ENCODE results near the gene SETD2.
A peak's percentile ranks its signal among the peaks of the same experiment; 100 is the strongest.
"Not testable (repeated sequence)": the region's sequence is repeated elsewhere in the genome, so short reads cannot be mapped to it uniquely, and the experiment has no call there.

Gene SETD2

DNA sequence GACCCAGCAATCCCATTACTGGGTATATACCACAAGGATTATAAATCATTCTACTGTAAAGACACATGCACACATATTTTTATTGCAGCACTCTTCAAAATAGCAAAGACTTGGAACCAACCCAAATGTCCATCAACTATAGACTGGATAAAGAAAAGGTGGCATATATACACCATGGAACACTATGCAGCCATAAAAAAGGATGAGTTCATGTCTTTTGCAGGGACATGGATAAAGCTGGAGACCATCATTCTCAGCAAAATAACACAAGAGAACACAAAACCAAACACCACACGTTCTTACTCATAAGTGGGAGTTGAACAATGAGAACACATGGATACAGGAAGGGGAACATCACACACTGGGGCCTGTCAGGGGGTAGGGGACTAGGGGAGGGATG is 137.5 kb downstream of the SETD2 start:
- not testable (repeated sequence) for DNase-seq

DNA sequence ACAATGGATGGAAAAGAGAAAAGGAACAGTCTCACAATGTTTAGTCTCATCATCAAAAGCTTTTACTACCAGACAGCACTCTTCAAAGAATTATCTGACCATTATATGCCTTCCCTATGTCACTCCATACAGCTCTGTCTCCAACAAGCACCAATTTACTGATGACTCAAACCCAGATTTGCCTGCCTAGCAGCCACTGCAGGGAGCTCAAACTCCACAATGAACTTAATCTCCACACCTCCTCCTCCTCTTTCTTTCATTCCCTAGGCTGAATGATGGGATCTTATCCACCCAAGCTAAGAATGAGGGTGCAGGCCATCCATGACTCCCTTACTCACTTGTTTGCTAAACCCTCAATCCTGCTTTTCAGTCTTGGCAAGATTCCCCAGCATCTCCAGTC is 139.0 kb downstream of the SETD2 start:
- DNase-seq: no peak

DNA sequence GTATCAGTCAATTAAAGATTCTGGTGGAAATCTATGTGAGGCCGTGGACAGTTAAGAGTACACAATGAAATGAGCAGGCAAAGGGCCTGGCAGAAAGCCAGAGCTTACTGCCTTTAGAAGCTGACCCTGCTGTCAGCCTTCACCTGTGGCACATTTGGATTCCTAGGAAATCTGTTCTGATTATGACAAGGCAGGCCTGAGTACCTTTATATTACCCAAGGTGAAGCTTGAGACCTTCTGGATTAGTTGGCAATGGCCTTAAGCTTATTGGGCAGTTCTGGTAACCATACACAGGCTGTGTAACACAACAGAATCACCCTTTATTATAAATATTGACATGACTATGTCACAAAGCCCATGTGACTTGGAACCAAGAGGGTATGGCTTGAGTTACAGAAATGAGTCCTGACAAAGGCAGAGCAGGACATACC is 141.3 kb downstream of the SETD2 start:
- DNase-seq: no peak

DNA sequence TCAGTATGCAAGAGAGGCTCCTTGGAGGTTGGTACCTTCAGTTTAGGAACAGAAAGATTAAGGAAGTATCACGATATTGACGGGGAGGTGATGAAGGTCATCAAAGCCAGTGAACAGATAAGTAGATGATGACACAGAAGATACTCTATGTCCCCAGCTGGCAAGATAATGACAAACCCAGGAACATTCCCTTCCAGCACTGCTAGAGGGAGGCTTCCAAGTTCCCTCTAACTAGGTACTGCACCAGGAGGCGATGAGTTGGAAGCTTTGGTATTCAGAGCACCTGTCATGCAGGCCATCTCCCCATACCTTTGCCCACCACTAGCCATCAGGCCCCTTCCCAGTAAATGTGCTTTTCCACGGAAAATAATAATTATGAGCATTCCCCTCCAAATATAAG is 143.6 kb downstream of the SETD2 start:
- no peak for DNase-seq

DNA sequence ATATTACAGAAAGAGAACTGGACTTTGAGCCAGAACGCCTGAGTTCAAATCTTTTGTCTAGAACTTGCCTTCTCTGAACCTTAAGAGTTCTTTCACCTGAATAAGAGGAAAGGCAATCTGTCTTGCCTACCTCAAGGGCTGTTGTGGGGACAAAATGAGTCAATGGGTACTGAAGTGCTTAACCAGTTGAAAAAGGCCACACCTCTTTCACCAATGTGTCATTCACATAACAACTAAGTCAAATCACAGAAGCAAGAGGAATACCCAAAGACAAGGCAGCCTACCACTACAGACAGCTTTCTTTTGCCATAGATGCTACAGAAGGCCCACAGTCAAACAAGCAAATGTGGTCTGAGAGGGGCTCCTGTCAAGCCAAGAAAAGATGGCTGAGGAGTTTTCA is 144.7 kb downstream of the SETD2 start:
- peak; percentile 52 for DNase-seq

DNA sequence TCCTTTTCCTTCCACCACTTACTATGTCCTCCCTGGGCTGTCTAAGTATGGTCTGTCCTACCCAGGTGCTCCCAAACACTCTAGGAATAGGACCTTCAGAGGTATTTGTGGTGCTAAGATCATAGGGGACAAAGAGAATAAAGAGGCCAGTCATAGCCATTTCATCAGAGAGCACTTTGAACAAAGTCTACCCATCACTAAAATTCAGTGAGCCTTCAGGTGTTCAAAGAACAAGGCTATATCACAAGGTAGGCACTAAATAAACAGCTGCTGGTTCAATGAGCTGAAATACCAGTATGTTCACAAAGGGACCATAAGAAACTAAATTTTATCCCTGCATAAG is 145.7 kb downstream of the SETD2 start:
- no peak for DNase-seq

DNA sequence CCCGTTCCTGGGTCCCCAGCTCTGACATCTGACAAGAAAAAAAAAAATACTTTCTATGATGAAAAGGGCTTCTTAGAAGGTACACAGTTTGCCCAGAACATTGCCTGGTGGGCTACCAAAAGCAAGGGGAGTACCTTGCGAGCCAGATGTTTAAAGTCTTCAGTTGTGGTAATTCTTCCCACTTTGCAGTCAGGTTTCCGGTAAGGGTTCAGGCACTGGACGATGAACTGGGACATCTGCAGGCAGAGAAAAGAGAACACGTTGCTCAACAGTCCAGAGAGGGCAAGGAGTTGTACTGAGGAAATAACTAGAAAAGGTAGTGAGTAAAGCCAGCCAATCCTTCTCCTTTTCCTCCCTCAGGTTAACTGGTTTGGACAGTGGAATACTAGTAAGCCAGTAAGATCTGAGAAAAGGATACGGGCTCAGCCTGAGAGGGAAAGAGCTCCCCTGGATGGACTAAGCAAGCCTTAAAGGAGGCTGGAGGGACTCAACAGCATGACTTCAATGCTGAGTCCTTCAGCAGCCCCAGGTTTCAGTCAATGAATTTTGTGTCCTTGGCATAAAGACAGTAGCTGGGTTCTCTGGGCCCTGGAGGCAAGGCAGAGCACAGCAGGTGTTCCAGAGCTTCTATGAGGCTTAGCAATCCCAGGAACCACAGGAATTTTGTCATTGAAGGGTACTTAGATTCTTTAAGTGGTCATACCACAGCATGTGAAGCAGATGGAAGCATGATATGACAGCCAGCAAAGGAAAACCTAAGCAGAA is 146.2 kb downstream of the SETD2 start:
- DNase-seq: no peak

DNA sequence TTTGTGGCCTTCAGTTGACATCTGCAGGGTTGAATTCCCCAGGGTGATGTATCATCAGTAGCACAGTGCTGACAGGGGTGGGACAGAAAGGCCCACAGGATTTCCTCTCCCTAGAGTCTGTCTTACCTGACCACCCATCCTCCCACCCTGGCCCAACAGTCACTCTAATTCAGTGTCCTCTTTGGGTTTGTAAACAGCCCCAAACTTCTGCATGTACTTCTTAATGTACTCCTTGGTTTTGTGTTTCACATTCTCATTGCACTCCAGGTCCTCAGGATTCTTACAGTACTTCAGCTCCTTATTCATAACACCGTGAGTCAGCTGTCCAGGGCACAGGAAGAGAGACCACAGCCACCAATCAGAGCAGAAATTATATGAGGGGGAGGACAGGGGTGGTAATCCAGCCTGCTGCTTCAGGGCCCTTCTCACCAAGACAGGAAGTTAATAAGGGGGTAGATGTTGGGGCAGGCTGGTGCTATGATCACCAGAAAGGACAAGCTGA is 146.9 kb downstream of the SETD2 start:
- DNase-seq: peak; percentile 49

DNA sequence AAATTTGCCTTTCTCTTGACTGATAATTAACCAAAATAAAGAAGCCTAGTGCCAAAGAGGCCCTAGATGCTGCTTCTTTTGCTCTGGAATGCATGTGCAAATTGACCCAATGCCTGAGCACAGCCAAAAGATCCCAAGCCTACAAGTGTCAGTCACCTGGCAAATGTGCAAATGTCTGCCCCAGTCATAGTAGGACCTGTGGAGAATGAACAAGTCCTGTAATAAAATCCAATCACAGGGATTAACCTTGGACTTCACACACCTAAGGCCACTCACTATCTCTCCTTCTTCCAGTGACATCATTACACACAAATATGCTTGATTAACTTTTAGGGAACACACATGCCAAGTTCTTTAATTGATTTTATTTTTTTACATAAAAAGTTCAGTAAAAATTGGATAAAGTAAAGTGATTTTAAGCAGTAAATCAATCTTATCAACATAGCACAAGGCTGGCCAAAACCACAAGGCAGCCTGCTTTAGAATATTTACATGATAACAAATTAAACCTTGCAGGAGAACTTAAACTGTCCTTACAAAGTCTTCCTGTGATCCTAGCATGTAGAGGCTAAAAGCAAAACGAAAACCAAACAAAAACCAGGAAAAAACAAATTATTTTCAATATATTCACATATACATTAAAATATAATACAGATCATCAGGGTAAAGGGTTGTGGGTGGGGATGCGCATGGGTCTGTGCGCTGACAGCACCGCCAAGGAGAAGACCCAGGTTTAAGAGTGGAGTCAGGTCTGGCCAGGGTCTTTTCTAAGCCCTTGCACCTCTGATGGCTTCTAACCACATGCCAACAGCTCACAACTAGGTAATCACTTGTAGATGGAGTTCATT is 147.6 kb downstream of the SETD2 start:
- DNase-seq: no peak

DNA sequence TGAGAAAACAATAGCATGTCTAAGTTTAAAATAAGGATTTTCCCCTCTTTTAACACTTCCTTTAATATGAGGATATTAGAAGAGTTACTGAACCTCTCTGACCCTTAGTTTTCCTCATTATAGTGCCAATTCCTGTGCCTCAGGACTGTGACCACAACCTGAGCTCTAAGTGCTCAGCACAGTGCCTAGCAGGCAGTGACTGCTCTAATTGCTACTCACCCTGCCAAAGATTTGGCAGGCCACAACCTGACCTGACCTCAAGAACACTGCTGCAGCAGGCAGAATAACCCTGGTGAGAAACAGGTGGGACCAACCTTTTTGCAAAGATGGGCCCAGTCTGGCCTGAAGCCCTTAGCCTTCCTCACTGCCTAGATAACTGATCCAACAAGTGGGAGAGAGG is 148.8 kb downstream of the SETD2 start:
- DNase-seq: no peak

DNA sequence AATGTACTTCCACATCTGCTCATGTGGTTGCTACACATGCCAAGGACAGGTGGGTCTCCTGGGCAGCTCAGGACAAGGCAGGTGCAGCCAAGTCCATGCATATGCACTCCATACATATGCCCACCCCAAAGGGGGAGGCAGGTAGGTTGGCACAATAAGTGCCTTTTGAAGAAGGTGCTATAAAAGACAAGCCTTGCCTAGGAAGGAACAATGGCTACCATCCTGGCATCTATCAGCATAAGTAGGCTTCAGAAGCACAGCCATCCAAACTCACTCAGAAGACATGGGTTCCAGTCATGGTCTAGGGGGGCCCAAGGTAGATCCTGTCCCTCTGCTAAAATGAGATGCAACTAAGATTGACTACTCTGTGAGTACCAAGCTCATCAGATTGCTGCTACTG is 149.9 kb downstream of the SETD2 start:
- no peak for DNase-seq

DNA sequence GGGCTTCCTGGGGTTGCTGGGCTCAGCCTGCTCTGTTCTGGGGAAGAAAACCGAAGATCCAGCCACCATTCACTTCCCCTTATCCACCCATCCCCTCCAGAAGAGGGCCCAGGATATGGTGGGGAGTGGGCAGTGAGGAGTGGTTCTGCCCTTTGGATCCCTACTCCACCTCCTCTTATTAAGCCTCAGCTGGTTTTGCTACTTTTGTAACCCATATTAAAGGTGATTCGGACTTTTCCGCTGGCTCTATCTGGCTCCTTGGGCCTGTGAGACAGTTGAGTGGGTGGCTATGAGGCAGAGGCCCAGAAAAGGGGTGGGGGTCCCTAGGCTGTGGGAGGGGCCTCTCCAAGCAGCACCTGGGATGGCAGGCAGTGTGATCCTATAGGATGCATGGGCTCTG is 150.7 kb downstream of the SETD2 start:
- DNase-seq: no peak

DNA sequence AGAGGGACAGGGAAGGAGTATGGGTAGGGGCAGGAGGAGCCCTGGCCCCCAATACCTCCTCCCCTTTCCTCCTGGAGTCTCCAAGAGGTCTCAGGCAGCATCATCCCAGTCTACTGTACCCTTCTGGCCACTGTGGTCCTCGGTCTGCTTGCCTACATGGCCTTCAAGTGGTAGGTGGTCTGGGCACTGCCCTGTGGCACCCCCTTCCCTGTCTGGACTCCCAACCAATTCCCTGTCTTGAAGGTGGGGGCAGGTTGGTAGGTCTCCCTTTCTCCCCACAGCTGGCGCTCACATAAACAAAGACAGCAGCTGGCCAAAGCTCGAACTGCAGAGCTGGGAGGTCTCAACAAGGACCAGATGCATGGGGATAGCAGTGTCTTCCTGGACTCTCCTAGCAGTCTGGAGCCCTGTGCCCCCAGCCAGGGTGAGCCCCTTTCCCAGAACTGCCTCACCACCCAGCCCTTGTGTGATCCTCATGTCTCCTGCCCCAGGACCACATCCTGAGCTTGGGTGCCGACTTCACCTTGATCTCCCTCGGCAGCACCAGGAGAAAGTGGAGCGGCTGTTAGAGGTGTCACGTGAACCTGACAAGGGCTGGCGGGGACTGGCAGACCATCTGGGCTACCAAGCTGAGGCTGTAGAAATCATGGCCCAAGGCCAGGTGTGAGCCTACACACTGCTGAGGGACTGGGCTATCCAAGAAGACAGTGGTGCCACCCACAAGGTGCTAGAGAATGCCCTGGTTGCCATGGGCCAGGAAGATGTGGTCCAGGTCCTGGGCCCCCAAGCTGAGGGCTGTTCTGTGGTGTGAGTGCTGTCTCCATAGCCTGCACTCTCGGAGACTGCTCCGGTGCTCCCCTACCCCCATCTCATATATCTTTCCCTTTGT is 151.3 kb downstream of the SETD2 start:
- DNase-seq: no peak

DNA sequence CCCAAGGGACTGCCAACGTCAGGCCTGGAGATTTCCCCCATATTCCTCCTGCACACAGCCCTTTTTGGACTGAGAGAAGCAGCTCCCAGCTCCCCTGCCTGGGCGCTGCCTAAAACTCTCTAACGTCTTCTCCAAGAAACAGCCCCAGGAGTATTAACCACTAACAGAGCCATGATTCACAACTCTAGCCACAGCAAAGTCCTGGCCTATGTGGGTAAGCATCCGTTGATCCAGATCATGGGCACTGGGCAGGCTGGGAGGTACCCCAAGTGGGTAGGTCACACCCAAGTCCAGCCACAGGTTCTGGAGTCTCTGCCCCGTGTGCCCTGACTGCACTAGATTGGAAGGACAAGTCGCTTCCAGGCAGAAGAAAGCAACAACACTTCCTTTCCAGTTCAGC is 152.5 kb downstream of the SETD2 start:
- DNase-seq: no peak

DNA sequence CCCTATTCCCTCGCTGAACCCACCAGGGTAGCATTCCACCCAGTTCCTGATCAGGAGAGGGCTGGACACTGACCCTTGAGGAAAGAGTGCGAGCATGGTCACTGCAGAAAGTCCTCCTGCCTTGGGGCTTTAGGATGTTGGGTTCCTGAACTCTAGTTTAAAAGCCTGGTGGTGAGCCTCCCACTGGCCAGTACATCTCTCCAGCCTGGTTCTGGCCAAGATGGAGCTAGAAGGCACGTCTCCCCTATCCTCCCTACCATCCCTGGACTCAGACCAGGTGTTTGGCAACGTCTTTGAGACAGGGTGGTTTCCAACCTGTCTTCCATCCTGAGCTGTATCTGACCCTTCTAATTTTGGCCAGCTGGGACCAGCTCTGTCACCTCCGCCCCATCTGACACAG is 153.0 kb downstream of the SETD2 start:
- no peak for DNase-seq

DNA sequence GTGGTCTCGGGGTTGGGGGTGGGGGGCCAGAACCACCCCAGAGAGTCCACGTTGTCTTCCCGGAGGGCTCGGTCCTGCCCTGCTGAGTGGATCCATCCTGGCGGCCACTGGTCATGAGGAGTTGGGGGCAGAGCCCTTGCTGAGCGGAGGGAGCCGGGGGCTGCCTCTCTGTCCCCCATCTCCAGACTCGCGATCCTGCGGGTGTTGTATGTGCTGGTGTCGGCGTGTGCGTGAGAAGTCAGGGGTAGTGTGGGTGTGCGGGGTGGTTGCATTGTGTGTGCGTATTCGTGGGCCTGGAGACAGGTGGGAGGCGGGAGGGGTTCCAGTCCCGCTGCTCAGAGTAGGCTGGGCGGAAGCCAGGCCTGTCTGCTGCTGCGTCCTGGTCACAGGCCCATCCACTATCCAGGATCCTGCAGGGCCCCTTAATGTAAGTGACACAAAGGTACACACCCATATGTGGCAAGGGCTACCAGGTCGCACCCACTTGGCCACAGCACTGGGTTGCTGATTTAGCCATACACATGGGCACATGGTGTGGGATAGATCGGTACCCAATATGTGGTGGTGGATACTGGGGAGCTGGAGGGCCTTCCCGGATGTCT is 153.7 kb downstream of the SETD2 start:
- DNase-seq: no peak

DNA sequence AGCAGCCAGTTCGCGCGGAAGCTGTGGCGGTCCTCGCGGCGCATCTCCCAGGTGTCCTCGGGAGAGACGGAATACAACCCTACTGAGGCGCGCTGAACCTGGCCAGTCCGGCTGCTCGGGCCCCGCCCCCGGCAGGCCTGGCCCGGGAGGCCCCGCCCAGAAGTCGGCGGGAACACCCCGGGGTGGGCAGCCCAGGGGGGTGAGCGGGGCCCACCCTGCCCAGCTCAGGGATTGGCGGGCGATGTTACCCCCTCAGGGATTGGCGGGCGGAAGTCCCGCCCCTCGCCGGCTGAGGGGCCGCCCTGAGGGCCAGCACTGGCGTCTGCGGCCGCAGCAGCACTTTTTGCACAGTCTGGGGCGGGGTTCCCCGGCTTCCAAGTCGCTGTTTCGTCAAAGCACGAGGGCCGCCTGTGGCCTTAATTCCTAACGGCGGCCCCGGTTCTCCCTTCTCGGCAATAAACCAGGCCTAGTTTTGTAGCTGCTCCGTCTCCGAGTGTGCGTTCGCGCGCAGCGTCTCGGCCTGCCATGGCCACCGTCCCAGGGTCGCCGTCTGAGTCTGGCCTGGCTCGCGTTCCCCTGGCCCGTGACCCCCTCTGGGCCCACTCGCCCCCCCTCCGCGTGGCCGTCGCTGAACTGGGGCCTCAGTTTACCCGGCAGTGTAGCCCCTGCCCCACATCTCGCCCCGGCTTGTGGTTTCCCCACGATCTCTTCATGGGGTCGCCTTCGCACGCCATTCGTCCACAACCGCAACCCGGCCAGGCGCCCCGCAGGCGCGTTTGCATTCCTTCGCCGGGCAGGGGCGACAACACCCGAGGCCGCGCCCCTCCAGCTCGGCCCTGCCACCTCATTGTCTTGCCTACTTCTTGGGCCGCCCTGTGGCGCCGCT is 154.4 kb downstream of the SETD2 start:
- peak; percentile 79 for DNase-seq

DNA sequence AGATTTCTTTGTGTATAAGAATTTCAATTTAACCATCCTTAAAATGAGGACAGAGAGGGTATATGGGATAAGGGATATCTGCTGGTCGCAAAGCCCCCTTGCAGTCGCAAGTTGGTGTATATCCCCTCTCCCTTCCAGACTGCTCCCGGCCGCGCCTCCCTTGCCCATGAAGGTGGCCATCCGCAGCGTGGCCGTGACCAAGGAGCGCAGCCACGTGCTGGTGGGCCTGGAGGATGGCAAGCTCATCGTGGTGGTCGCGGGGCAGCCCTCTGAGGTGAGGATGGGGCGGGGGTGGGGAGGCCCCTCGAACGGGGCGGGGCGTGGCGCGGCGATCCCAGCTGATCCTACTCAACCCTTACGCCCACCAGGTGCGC is 155.1 kb downstream of the SETD2 start:
- no peak for DNase-seq

DNA sequence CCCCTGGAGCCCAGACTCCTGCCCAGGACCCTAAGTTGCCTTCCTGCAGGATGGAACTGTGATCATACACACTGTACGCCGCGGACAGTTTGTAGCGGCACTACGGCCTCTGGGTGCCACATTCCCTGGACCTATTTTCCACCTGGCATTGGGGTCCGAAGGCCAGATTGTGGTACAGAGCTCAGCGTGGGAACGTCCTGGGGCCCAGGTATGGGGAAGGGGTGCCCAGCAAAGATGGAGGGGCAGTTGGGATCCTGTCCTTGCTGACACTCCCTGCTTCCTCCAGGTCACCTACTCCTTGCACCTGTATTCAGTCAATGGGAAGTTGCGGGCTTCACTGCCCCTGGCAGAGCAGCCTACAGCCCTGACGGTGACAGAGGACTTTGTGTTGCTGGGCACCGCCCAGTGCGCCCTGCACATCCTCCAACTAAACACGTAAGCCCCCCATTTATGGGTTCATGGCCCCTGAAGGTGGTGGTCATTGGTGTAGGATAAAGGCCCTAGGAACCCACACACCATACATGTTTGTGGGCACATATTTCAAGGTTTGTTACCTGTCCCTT is 155.6 kb downstream of the SETD2 start:
- DNase-seq: no peak

DNA sequence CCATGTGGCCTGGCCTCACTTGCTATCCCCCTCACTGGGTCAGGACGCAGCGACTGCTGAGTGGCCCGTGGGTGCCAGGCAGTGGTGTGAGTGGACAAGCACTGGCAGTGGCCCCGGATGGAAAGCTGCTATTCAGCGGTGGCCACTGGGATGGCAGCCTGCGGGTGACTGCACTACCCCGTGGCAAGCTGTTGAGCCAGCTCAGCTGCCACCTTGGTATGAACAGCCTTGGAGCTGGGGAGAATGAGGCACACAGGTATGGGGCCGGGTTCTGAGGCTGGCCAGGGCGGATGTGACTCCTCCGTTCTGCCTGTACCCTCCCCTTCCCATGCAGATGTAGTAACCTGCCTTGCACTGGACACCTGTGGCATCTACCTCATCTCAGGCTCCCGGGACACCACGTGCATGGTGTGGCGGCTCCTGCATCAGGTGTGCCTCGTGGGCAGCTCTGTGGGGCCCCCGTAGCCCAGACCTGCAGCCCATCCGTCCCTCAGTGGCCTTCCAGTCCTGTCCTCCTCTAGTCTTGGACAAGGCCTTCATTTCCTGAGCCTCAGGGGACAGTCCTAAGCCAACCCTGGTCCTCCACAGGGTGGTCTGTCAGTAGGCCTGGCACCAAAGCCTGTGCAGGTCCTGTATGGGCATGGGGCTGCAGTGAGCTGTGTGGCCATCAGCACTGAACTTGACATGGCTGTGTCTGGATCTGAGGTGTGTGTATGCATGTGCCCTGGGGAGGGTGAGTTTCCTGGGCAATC is 156.3 kb downstream of the SETD2 start:
- no peak for DNase-seq

DNA sequence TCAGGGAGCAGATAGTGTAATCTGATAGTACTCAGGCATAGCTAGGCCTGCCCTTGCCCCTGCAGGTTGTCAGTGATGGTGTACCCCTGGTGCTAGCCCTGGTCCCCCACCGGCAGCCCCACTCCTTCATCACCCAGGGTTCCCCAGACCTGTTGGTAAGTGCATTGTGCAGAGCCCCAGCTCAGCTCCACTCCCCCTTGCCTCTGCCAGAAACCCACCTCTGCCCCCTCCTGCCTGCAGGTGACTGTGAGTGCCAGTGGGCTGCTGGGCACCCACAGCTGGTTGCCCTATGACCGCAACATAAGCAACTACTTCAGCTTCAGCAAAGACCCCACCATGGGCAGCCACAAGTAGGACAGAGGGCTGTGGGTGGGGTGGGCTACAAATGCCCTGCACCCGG is 156.9 kb downstream of the SETD2 start:
- DNase-seq: peak; percentile 3

Data from activated CD4-positive, alpha-beta T cell treated with anti-CD3 and anti-CD28 coated beads for 48 hours (primary cell).